ENCODE results near the gene GPR35.

DNA sequence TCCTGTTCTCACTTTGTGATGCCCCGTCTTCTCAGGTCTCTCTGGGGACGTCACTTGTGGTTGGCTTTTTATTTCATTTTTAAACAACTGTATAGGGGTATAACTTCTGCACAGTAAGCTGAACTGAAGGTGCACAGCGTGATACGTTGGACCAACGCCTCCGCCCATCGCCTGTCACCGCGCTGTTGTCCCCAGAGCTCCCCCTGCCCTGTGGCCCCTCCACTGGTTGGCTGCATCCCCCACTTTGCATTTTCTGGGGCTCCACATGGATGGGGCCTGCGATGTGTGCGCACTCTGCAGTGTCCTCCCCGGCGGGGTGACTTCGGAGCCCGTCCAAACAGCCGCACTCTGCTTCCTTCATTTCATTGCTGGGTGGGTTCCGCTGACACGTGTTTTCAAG, 14.3 kb downstream of the GPR35 start:
- TF ChIP-seq, protein P1, sequence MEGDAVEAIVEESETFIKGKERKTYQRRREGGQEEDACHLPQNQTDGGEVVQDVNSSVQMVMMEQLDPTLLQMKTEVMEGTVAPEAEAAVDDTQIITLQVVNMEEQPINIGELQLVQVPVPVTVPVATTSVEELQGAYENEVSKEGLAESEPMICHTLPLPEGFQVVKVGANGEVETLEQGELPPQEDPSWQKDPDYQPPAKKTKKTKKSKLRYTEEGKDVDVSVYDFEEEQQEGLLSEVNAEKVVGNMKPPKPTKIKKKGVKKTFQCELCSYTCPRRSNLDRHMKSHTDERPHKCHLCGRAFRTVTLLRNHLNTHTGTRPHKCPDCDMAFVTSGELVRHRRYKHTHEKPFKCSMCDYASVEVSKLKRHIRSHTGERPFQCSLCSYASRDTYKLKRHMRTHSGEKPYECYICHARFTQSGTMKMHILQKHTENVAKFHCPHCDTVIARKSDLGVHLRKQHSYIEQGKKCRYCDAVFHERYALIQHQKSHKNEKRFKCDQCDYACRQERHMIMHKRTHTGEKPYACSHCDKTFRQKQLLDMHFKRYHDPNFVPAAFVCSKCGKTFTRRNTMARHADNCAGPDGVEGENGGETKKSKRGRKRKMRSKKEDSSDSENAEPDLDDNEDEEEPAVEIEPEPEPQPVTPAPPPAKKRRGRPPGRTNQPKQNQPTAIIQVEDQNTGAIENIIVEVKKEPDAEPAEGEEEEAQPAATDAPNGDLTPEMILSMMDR (IDR thresholded peaks at IDR 0.05) = no peak
- no peak for TF ChIP-seq EP300 (IDR thresholded peaks at IDR 0.05)
